ENCODE data around the gene CGN. TPM values are rescaled to one million over a fixed set of nuclear protein-coding genes. Genes with fewer than 3 reads are reported as not detected.
A peak's percentile ranks its signal among the peaks of the same experiment; 100 is the strongest.

Gene CGN
- total RNA-seq, 1 experiment from 2014 or later: 30.9 TPM

DNA sequence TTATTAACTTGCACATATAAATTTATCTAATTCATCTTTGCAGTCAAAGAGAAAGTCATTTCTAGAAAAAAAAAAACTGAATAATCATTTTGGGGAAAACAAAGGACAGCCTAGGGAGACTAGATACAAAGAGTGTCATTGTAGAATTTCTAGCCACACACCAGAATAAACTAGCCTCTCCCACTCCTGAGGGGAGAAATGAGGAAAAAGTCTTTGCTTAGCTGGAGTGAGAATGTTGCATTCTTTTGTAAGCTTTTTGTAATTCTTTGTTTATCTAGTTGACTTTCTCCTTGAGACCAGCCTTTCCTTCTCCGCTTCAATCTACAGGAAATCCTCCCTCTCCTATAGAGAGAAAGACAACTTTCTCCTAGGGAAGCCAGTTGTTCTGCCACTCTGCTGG lies 15.9 kb upstream of the CGN start:
- no CpG with 5 or more reads among the region's 1 CpG for WGBS (ENCODE audit: extremely low coverage, insufficient read length, low lambda C conversion rate)
- no peak overlapping the region for H2BK20ac ChIP-seq (ENCODE audit: low read depth, low read length, poor library complexity, severe bottlenecking)
- no peak overlapping the region for H4K8ac ChIP-seq (replicated peaks; ENCODE audit: insufficient read length, low read depth, low read length)
- H2AK5ac ChIP-seq (ENCODE audit: insufficient read length, low read length): no peak overlapping the region
- no peaks in the 10 kb centered on the region for H3K9me3 ChIP-seq (ENCODE audit: control insufficient read depth, low read depth, low read length)
- no peaks in the 10 kb centered on the region for H3K4me1 ChIP-seq (ENCODE audit: insufficient read depth, low read length)
- H2BK5ac ChIP-seq (ENCODE audit: insufficient read length, low read length): no peak overlapping the region
- no peaks in the 10 kb centered on the region for H3K79me2 ChIP-seq (ENCODE audit: insufficient read depth, low read length)
- Mint-ChIP-seq H3K36me3 (ENCODE audit: insufficient read depth in 1 of 3, low read depth in 3 of 3) (no peaks in the 10 kb centered on the region), H3K4me3 (no peak overlapping the region), H3K27ac (0 out of 7 replicates have a peak overlapping the region, but pooled peaks of 1 of the 3 experiments have one; percentile 39), H3K4me1 (peaks cover 4 to 6% of the 10 kb centered on the region in 2 experiments; a peak in 3 of 4 replicates), H3K27me3 (ENCODE audit: low read depth) (peaks cover 3% of the 10 kb centered on the region; the same call in 1 of the 2 replicates), H3K9me3 (no peaks in the 10 kb centered on the region; a peak in 1 of 5 replicates)
- H3K23ac ChIP-seq (ENCODE audit: insufficient read length, low read depth, low read length): no peak overlapping the region
- H3K27ac ChIP-seq (ENCODE audit: insufficient read length, low read depth, low read length): no peak overlapping the region
- no peaks in the 10 kb centered on the region for H4K20me1 ChIP-seq (ENCODE audit: control insufficient read depth, insufficient read depth, insufficient read length)
- H2AFZ ChIP-seq (ENCODE audit: low read length): no peak overlapping the region
- H3K14ac ChIP-seq (ENCODE audit: insufficient read depth, low read length): no peak overlapping the region
- TF ChIP-seq, protein P1, sequence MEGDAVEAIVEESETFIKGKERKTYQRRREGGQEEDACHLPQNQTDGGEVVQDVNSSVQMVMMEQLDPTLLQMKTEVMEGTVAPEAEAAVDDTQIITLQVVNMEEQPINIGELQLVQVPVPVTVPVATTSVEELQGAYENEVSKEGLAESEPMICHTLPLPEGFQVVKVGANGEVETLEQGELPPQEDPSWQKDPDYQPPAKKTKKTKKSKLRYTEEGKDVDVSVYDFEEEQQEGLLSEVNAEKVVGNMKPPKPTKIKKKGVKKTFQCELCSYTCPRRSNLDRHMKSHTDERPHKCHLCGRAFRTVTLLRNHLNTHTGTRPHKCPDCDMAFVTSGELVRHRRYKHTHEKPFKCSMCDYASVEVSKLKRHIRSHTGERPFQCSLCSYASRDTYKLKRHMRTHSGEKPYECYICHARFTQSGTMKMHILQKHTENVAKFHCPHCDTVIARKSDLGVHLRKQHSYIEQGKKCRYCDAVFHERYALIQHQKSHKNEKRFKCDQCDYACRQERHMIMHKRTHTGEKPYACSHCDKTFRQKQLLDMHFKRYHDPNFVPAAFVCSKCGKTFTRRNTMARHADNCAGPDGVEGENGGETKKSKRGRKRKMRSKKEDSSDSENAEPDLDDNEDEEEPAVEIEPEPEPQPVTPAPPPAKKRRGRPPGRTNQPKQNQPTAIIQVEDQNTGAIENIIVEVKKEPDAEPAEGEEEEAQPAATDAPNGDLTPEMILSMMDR (conservative IDR thresholded peaks at IDR 0.05): no peak
- H3K79me1 ChIP-seq (ENCODE audit: insufficient read depth, low read depth, low read length, poor library complexity, severe bottlenecking): no peaks in the 10 kb centered on the region
- no peak overlapping the region for H4K5ac ChIP-seq (ENCODE audit: insufficient read length, low read depth, low read length)
- H3K9ac ChIP-seq (ENCODE audit: extremely low read depth, insufficient read length, low read length): no peak overlapping the region
- H2BK15ac ChIP-seq (ENCODE audit: low read depth, low read length): no peak overlapping the region
- no peak overlapping the region for H2BK120ac ChIP-seq (ENCODE audit: low read depth, low read length, poor library complexity, severe bottlenecking)
- H3K4me2 ChIP-seq (ENCODE audit: insufficient read depth, insufficient read length, low read length): no peak overlapping the region
- H3K56ac ChIP-seq (ENCODE audit: insufficient read length, low read depth, low read length): no peak overlapping the region
- no peak for DNase-seq
- no peak overlapping the region for H2BK12ac ChIP-seq (ENCODE audit: insufficient read length, low read depth, low read length)
- H3K18ac ChIP-seq (ENCODE audit: insufficient read length, low read depth, low read length): no peak overlapping the region
- no peak overlapping the region for H3K4ac ChIP-seq (ENCODE audit: low read depth, low read length)
- peak overlapping the region; percentile 12 for H3T11ph ChIP-seq (ENCODE audit: low read length)
- H3K27me3 ChIP-seq (ENCODE audit: insufficient read depth, low read length): no peaks in the 10 kb centered on the region
- no peak overlapping the region for H4K91ac ChIP-seq (ENCODE audit: insufficient read length, low read depth, low read length)
- no peaks in the 10 kb centered on the region for H3K23me2 ChIP-seq (ENCODE audit: insufficient read length, low read depth, low read length, poor library complexity, severe bottlenecking)
